ENCODE measurements around the gene NDST4. TPM values are rescaled to one million over a fixed set of nuclear protein-coding genes. Genes with fewer than 3 reads are reported as not detected.

The NDST4 gene
- total RNA-seq, 1 donor from 2014 or later: 2.6 TPM

GRCh38 chr4:115076691-115077090, 36.7 kb downstream of the NDST4 start:
- no peaks in the 10 kb centered on the region for H3K9me3 ChIP-seq (ENCODE audit: control insufficient read depth in 3 of 3, low read length in 3 of 3)
- no peaks in the 10 kb centered on the region for H3K4me1 ChIP-seq (ENCODE audit: control insufficient read depth in 3 of 3, insufficient read depth in 3 of 3, low read length in 3 of 3)
- no peak overlapping the region for H3K27ac ChIP-seq (ENCODE audit: low read depth, low read length)
- H3K36me3 ChIP-seq (ENCODE audit: control insufficient read depth in 3 of 3, insufficient read depth in 3 of 3, low read length in 3 of 3): no peaks in the 10 kb centered on the region
- no peak overlapping the region for H3K9ac ChIP-seq (ENCODE audit: low read depth in 1 of 3, low read length in 3 of 3)
- H3K27me3 ChIP-seq (ENCODE audit: control insufficient read depth in 3 of 3, insufficient read depth in 3 of 3, low read length in 3 of 3): no peaks in the 10 kb centered on the region
- no peak overlapping the region for H3K4me3 ChIP-seq (ENCODE audit: low read length in 3 of 3)

GRCh38 chr4:115058533-115058932, 54.9 kb downstream of the NDST4 start:
- H3K9ac ChIP-seq (ENCODE audit: low read depth in 1 of 3, low read length in 3 of 3): no peak overlapping the region
- no peaks in the 10 kb centered on the region for H3K27me3 ChIP-seq (ENCODE audit: control insufficient read depth in 3 of 3, insufficient read depth in 3 of 3, low read length in 3 of 3)
- no peaks in the 10 kb centered on the region for H3K9me3 ChIP-seq (ENCODE audit: control insufficient read depth in 3 of 3, low read length in 3 of 3)
- no peak overlapping the region for H3K4me3 ChIP-seq (ENCODE audit: low read length in 3 of 3)
- no peaks in the 10 kb centered on the region for H3K36me3 ChIP-seq (ENCODE audit: control insufficient read depth in 3 of 3, insufficient read depth in 3 of 3, low read length in 3 of 3)
- no peak overlapping the region for H3K27ac ChIP-seq (ENCODE audit: low read depth, low read length)
- no peaks in the 10 kb centered on the region for H3K4me1 ChIP-seq (ENCODE audit: control insufficient read depth in 3 of 3, insufficient read depth in 3 of 3, low read length in 3 of 3)

GRCh38 chr4:115054836-115055235, 58.6 kb downstream of the NDST4 start:
- Histone ChIP-seq H3K4me1 (ENCODE audit: control insufficient read depth in 3 of 3, insufficient read depth in 3 of 3, low read length in 3 of 3) (no peaks in the 10 kb centered on the region), H3K9ac (ENCODE audit: low read depth in 1 of 3, low read length in 3 of 3) (no peak overlapping the region), H3K27me3 (ENCODE audit: control insufficient read depth in 3 of 3, insufficient read depth in 3 of 3, low read length in 3 of 3) (no peaks in the 10 kb centered on the region), H3K4me3 (ENCODE audit: low read length in 3 of 3) (no peak overlapping the region), H3K27ac (ENCODE audit: low read depth, low read length) (no peak overlapping the region), H3K9me3 (ENCODE audit: control insufficient read depth in 3 of 3, low read length in 3 of 3) (no peaks in the 10 kb centered on the region), H3K36me3 (ENCODE audit: control insufficient read depth in 3 of 3, insufficient read depth in 3 of 3, low read length in 3 of 3) (no peaks in the 10 kb centered on the region)

- Histone ChIP-seq H3K36me3 (ENCODE audit: control insufficient read depth in 3 of 3, insufficient read depth in 3 of 3, low read length in 3 of 3) (no peaks in the 10 kb centered on the region), H3K27ac (ENCODE audit: low read depth, low read length) (no peak overlapping the region), H3K27me3 (ENCODE audit: control insufficient read depth in 3 of 3, insufficient read depth in 3 of 3, low read length in 3 of 3) (no peaks in the 10 kb centered on the region), H3K9me3 (ENCODE audit: control insufficient read depth in 3 of 3, low read length in 3 of 3) (no peaks in the 10 kb centered on the region), H3K4me1 (ENCODE audit: control insufficient read depth in 3 of 3, insufficient read depth in 3 of 3, low read length in 3 of 3) (no peaks in the 10 kb centered on the region), H3K9ac (ENCODE audit: low read depth in 1 of 3, low read length in 3 of 3) (no peak overlapping the region), H3K4me3 (ENCODE audit: low read length in 3 of 3) (no peak overlapping the region)
Measured at GRCh38 chr4:115053313-115053712, 60.1 kb downstream of the NDST4 start.

- Histone ChIP-seq H3K9me3 (ENCODE audit: control insufficient read depth in 3 of 3, low read length in 3 of 3) (no peaks in the 10 kb centered on the region), H3K9ac (ENCODE audit: low read depth in 1 of 3, low read length in 3 of 3) (no peak overlapping the region), H3K36me3 (ENCODE audit: control insufficient read depth in 3 of 3, insufficient read depth in 3 of 3, low read length in 3 of 3) (no peaks in the 10 kb centered on the region), H3K27ac (ENCODE audit: low read depth, low read length) (no peak overlapping the region), H3K4me3 (ENCODE audit: low read length in 3 of 3) (no peak overlapping the region), H3K4me1 (ENCODE audit: control insufficient read depth in 3 of 3, insufficient read depth in 3 of 3, low read length in 3 of 3) (no peaks in the 10 kb centered on the region), H3K27me3 (ENCODE audit: control insufficient read depth in 3 of 3, insufficient read depth in 3 of 3, low read length in 3 of 3) (no peaks in the 10 kb centered on the region)
Measured at GRCh38 chr4:115042496-115042895, 70.9 kb downstream of the NDST4 start.

GRCh38 chr4:115030281-115030680, 83.1 kb downstream of the NDST4 start:
- Histone ChIP-seq H3K9me3 (ENCODE audit: control insufficient read depth in 3 of 3, low read length in 3 of 3) (no peaks in the 10 kb centered on the region), H3K4me3 (ENCODE audit: low read length in 3 of 3) (no peak overlapping the region), H3K36me3 (ENCODE audit: control insufficient read depth in 3 of 3, insufficient read depth in 3 of 3, low read length in 3 of 3) (no peaks in the 10 kb centered on the region), H3K9ac (ENCODE audit: low read depth in 1 of 3, low read length in 3 of 3) (no peak overlapping the region), H3K27me3 (ENCODE audit: control insufficient read depth in 3 of 3, insufficient read depth in 3 of 3, low read length in 3 of 3) (no peaks in the 10 kb centered on the region), H3K4me1 (ENCODE audit: control insufficient read depth in 3 of 3, insufficient read depth in 3 of 3, low read length in 3 of 3) (no peaks in the 10 kb centered on the region), H3K27ac (ENCODE audit: low read depth, low read length) (no peak overlapping the region)

- Histone ChIP-seq H3K9me3 (ENCODE audit: control insufficient read depth in 3 of 3, low read length in 3 of 3) (no peaks in the 10 kb centered on the region), H3K9ac (ENCODE audit: low read depth in 1 of 3, low read length in 3 of 3) (no peak overlapping the region), H3K27ac (ENCODE audit: low read depth, low read length) (no peak overlapping the region), H3K4me3 (ENCODE audit: low read length in 3 of 3) (no peak overlapping the region), H3K4me1 (ENCODE audit: control insufficient read depth in 3 of 3, insufficient read depth in 3 of 3, low read length in 3 of 3) (no peaks in the 10 kb centered on the region), H3K36me3 (ENCODE audit: control insufficient read depth in 3 of 3, insufficient read depth in 3 of 3, low read length in 3 of 3) (no peaks in the 10 kb centered on the region), H3K27me3 (ENCODE audit: control insufficient read depth in 3 of 3, insufficient read depth in 3 of 3, low read length in 3 of 3) (no peaks in the 10 kb centered on the region)
Measured at GRCh38 chr4:115028682-115029410, 84.6 kb downstream of the NDST4 start.

GRCh38 chr4:114999880-115000279, 113.5 kb downstream of the NDST4 start:
- Histone ChIP-seq H3K27ac (ENCODE audit: low read depth, low read length) (no peak overlapping the region), H3K27me3 (ENCODE audit: control insufficient read depth in 3 of 3, insufficient read depth in 3 of 3, low read length in 3 of 3) (no peaks in the 10 kb centered on the region), H3K36me3 (ENCODE audit: control insufficient read depth in 3 of 3, insufficient read depth in 3 of 3, low read length in 3 of 3) (no peaks in the 10 kb centered on the region), H3K4me3 (ENCODE audit: low read length in 3 of 3) (no peak overlapping the region), H3K4me1 (ENCODE audit: control insufficient read depth in 3 of 3, insufficient read depth in 3 of 3, low read length in 3 of 3) (no peaks in the 10 kb centered on the region), H3K9ac (ENCODE audit: low read depth in 1 of 3, low read length in 3 of 3) (no peak overlapping the region), H3K9me3 (ENCODE audit: control insufficient read depth in 3 of 3, low read length in 3 of 3) (no peaks in the 10 kb centered on the region)

- Histone ChIP-seq H3K36me3 (ENCODE audit: control insufficient read depth in 3 of 3, insufficient read depth in 3 of 3, low read length in 3 of 3) (no peaks in the 10 kb centered on the region), H3K9me3 (ENCODE audit: control insufficient read depth in 3 of 3, low read length in 3 of 3) (no peaks in the 10 kb centered on the region)
Measured at GRCh38 chr4:114998316-114998715, 115.1 kb downstream of the NDST4 start.

GRCh38 chr4:114997576-114998247, 115.7 kb downstream of the NDST4 start:
- no peaks in the 10 kb centered on the region for H3K36me3 ChIP-seq (ENCODE audit: control insufficient read depth in 3 of 3, insufficient read depth in 3 of 3, low read length in 3 of 3)
- H3K4me3 ChIP-seq (ENCODE audit: low read length in 3 of 3): no peak overlapping the region
- no peaks in the 10 kb centered on the region for H3K9me3 ChIP-seq (ENCODE audit: control insufficient read depth in 3 of 3, low read length in 3 of 3)
- H3K9ac ChIP-seq (ENCODE audit: low read depth in 1 of 3, low read length in 3 of 3): no peak overlapping the region
- H3K4me1 ChIP-seq (ENCODE audit: control insufficient read depth in 3 of 3, insufficient read depth in 3 of 3, low read length in 3 of 3): no peaks in the 10 kb centered on the region
- no peak overlapping the region for H3K27ac ChIP-seq (ENCODE audit: low read depth, low read length)
- no peaks in the 10 kb centered on the region for H3K27me3 ChIP-seq (ENCODE audit: control insufficient read depth in 3 of 3, insufficient read depth in 3 of 3, low read length in 3 of 3)

More at GRCh38 chr4:114998316-114998715, 115.1 kb downstream of the NDST4 start:
- Histone ChIP-seq H3K27me3 (ENCODE audit: control insufficient read depth in 3 of 3, insufficient read depth in 3 of 3, low read length in 3 of 3) (no peaks in the 10 kb centered on the region), H3K4me3 (ENCODE audit: low read length in 3 of 3) (no peak overlapping the region), H3K9ac (ENCODE audit: low read depth in 1 of 3, low read length in 3 of 3) (no peak overlapping the region), H3K4me1 (ENCODE audit: control insufficient read depth in 3 of 3, insufficient read depth in 3 of 3, low read length in 3 of 3) (no peaks in the 10 kb centered on the region), H3K27ac (ENCODE audit: low read depth, low read length) (no peak overlapping the region)
